ENCODE data around the gene DERA. TPM values are rescaled to one million over a fixed set of nuclear protein-coding genes. Genes with fewer than 3 reads are reported as not detected.
A peak's percentile ranks its signal among the peaks of the same experiment; 100 is the strongest.

Gene DERA
- total RNA-seq, 1 donor from 2014 or later, result 41.9 TPM

- no peaks in the 10 kb centered on the region for H3K27me3 Mint-ChIP-seq
- peak within 1 kb of the TSS; percentile 100 for H3K27ac Mint-ChIP-seq
- peaks cover 26% of the 10 kb centered on the region for H3K36me3 Mint-ChIP-seq (ENCODE audit: insufficient read depth)
- peaks cover 3% of the 10 kb centered on the region for H3K9me3 Mint-ChIP-seq (ENCODE audit: low read depth)
- peaks cover 27% of the 10 kb centered on the region for H3K4me1 Mint-ChIP-seq (ENCODE audit: low read depth)
- DNase-seq (ENCODE audit: low spot score, unreplicated experiment), result peak; percentile 98
- TF ChIP-seq CTCF (IDR thresholded peaks at IDR 0.05; ENCODE audit: unreplicated experiment), result no peak
- H3K4me3 Mint-ChIP-seq (ENCODE audit: low read depth), result peak within 1 kb of the TSS; percentile 98
Measured at GRCh38 chr12:15882118-15882971, 28.8 kb upstream of the DERA start, which contains the start of gene STRAP. Gene STRAP (plus strand): TSS chr12:15882387. CDS start chr12:15882708, 321 bp downstream.

- Mint-ChIP-seq H3K4me3 (ENCODE audit: low read depth) (peak overlapping the region; percentile 98), H3K36me3 (ENCODE audit: insufficient read depth) (peaks cover 26% of the 10 kb centered on the region), H3K27me3 (no peaks in the 10 kb centered on the region), H3K4me1 (ENCODE audit: low read depth) (peaks cover 27% of the 10 kb centered on the region), H3K27ac (peak overlapping the region; percentile 100), H3K9me3 (ENCODE audit: low read depth) (no peaks in the 10 kb centered on the region)
- no peak for TF ChIP-seq CTCF (IDR thresholded peaks at IDR 0.05; ENCODE audit: unreplicated experiment)
- DNase-seq (ENCODE audit: low spot score, unreplicated experiment), result no peak
Measured at GRCh38 chr12:15883536-15883935, 27.6 kb upstream of the DERA start.

GRCh38 chr12:15886372-15887042 is 24.6 kb upstream of the DERA start:
- Mint-ChIP-seq H3K4me3 (ENCODE audit: low read depth) (no peak overlapping the region), H3K27ac (peak overlapping the region; percentile 37), H3K27me3 (no peaks in the 10 kb centered on the region), H3K9me3 (ENCODE audit: low read depth) (no peaks in the 10 kb centered on the region), H3K4me1 (ENCODE audit: low read depth) (peaks cover 20% of the 10 kb centered on the region), H3K36me3 (ENCODE audit: insufficient read depth) (peaks cover 38% of the 10 kb centered on the region)
- TF ChIP-seq CTCF (IDR thresholded peaks at IDR 0.05; ENCODE audit: unreplicated experiment), result no peak
- no peak for DNase-seq (ENCODE audit: low spot score, unreplicated experiment)

DNA sequence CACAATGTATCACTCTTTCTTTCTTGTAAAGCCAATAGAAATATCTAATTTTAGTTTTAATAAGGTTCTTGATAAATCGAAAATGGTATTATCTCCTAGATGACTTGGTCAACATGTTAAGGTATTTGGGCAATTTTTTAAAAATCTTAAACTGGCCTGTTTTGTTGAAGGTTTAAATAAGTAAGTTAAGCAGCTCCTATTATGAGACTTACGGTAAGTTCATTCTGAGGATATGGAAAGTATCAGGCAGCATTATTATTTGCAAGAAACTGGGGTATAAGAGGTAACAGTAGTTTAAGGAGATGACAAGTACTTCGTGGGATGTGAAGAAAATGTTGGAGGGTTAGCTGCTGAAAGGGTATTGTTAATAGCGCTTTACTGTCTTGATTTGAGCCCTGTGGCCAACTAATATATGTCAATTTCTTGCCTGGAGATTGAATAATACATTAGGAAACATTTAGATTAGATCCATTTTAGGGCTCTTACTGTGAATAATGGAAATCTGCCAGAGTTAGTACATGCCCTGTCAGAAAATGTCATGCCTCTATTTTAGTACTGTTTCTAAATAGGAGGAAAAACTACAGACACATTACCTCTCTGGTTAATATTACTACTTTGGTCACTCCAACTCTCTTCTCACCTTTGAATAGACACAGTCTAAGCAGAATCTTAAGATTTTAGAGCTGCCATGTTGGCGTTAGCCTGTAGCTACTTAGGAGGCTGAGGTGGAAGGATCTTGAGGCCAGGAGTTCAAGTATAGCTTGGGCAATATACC is 23.9 kb upstream of the DERA start:
- TF ChIP-seq CTCF (IDR thresholded peaks at IDR 0.05; ENCODE audit: unreplicated experiment), result no peak
- H3K4me1 Mint-ChIP-seq (ENCODE audit: low read depth), result peaks cover 18% of the 10 kb centered on the region
- H3K36me3 Mint-ChIP-seq (ENCODE audit: insufficient read depth), result peaks cover 40% of the 10 kb centered on the region
- no peaks in the 10 kb centered on the region for H3K9me3 Mint-ChIP-seq (ENCODE audit: low read depth)
- DNase-seq (ENCODE audit: low spot score, unreplicated experiment), result no peak
- H3K27me3 Mint-ChIP-seq, result no peaks in the 10 kb centered on the region
- no peak overlapping the region for H3K4me3 Mint-ChIP-seq (ENCODE audit: low read depth)
- no peak overlapping the region for H3K27ac Mint-ChIP-seq

Data from progenitor cell of endocrine pancreas (in vitro differentiated cells).